Measurements from ENCODE around the gene C1orf116. TPM values are rescaled to one million over a fixed set of nuclear protein-coding genes. Genes with fewer than 3 reads are reported as not detected.
A peak's percentile ranks its signal among the peaks of the same experiment; 100 is the strongest.

C1orf116 gene
- polyA plus RNA-seq, 1 of the 3 experiments (the other 2 are of a cell fraction) = 0.02 TPM

DNA sequence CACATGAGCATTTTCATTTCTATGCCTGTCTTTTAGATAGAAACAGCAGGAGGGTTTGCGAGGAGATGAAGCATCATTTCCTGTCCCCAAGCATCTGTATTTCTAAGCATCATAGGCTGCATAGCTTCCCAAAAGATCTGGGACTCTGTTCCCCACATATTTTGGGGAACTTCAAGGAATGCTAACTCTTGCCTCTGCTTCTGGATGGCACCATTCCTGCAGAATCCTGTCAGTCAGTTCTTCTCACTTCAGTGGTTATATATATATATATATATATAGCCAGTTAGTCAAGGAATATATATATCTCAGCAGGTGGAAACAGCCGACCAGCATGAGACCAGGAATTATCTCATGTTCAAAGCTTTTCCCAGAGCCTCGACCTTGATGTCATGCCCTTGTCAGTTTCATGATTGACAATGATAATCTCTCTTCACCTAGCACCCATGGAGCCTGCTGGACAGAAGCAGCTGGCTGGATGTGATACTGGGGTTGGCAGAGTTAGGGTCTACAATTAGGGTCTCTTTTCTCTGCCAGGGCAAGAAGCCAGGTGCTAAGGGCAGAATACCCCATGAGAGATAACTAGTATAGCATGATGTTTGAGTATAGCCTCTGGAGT, 22.9 kb upstream of the C1orf116 start (continued):
- TF ChIP-seq NFIC (IDR thresholded peaks at IDR 0.05; ENCODE audit: borderline replicate concordance) = no peak

GRCh38 chr1:207054491-207054890, 21.9 kb upstream of the C1orf116 start:
- Histone ChIP-seq H3K9ac (no peak overlapping the region), H3K4me2 (no peak overlapping the region), H3K79me2 (ENCODE audit: insufficient read depth) (peaks cover 13% of the 10 kb centered on the region), H4K20me1 (ENCODE audit: insufficient read depth) (peaks cover 3% of the 10 kb centered on the region; the same call in 1 of the 2 replicates), H3K4me3 (ENCODE audit: low read depth in 2 of 2, low read length in 1 of 2) (no peak overlapping the region), H3K9me3 (no peaks in the 10 kb centered on the region), H3K36me3 (replicated peaks in 1 of 2; ENCODE audit: control insufficient read depth in 1 of 2, insufficient read depth in 2 of 2, low read length in 1 of 2) (peaks cover 0 to under 1% of the 10 kb centered on the region in 2 experiments), H3K4me1 (ENCODE audit: control insufficient read depth in 1 of 2, insufficient read depth in 2 of 2, low read depth in 1 of 2, low read length in 1 of 2) (peaks cover 14 to 18% of the 10 kb centered on the region in 2 experiments; a peak in 3 of 4 replicates), H3K27ac (ENCODE audit: low read depth in 2 of 2, low read length in 1 of 2) (no peak overlapping the region), H3K9me2 (no peaks in the 10 kb centered on the region), H3F3A (replicated peaks; ENCODE audit: insufficient read depth) (peaks cover 17% of the 10 kb centered on the region), H3K27me3 (ENCODE audit: insufficient read depth) (no peaks in the 10 kb centered on the region), H2AFZ (ENCODE audit: low read depth) (no peak overlapping the region; the same call in 1 of the 2 replicates)
- POLR2A ChIA-PET = no interaction called here
- no peak for DNase-seq
- TF ChIP-seq SMC3 (IDR thresholded peaks at IDR 0.05; ENCODE audit: low read depth, low read length) = no peak
- TF ChIP-seq, protein P1, sequence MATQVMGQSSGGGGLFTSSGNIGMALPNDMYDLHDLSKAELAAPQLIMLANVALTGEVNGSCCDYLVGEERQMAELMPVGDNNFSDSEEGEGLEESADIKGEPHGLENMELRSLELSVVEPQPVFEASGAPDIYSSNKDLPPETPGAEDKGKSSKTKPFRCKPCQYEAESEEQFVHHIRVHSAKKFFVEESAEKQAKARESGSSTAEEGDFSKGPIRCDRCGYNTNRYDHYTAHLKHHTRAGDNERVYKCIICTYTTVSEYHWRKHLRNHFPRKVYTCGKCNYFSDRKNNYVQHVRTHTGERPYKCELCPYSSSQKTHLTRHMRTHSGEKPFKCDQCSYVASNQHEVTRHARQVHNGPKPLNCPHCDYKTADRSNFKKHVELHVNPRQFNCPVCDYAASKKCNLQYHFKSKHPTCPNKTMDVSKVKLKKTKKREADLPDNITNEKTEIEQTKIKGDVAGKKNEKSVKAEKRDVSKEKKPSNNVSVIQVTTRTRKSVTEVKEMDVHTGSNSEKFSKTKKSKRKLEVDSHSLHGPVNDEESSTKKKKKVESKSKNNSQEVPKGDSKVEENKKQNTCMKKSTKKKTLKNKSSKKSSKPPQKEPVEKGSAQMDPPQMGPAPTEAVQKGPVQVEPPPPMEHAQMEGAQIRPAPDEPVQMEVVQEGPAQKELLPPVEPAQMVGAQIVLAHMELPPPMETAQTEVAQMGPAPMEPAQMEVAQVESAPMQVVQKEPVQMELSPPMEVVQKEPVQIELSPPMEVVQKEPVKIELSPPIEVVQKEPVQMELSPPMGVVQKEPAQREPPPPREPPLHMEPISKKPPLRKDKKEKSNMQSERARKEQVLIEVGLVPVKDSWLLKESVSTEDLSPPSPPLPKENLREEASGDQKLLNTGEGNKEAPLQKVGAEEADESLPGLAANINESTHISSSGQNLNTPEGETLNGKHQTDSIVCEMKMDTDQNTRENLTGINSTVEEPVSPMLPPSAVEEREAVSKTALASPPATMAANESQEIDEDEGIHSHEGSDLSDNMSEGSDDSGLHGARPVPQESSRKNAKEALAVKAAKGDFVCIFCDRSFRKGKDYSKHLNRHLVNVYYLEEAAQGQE (IDR thresholded peaks at IDR 0.05; ENCODE audit: low read depth, low read length) = no peak
- CTCF ChIA-PET = interaction anchor here (0.6 to 1.4 kb wide), 2 partner anchors 14 to 109 kb away, joined by 3 to 8 read pairs; no protein-coding TSS in a partner anchor
- WGBS (ENCODE audit: low lambda C conversion rate) = 71% methylated on average over 2 of the region's 2 CpGs

GRCh38 chr1:207052911-207053769, 20.6 kb upstream of the C1orf116 start, which contains the start of gene PFKFB2:
Gene PFKFB2 (plus strand): TSS chr1:207053275. CDS start chr1:207054718, 1,443 bp downstream.
- POLR2A ChIA-PET = interaction anchor here (0.7 to 1.3 kb wide), 2 partner anchors 8 to 18 kb away, joined by 3 to 5 read pairs; no protein-coding TSS in a partner anchor
- CTCF ChIA-PET = interaction anchor here (1.0 to 1.5 kb wide), 11 partner anchors 12 to 563 kb away, joined by 3 to 6 read pairs (median 4); no protein-coding TSS in a partner anchor
- Histone ChIP-seq H3K36me3 (replicated peaks in 1 of 2; ENCODE audit: control insufficient read depth in 1 of 2, insufficient read depth in 2 of 2, low read length in 1 of 2) (peaks cover 7 to 14% of the 10 kb centered on the region in 2 experiments), H3K9me3 (no peaks in the 10 kb centered on the region), H3F3A (replicated peaks; ENCODE audit: insufficient read depth) (peaks cover 17% of the 10 kb centered on the region), H3K27ac (ENCODE audit: low read depth in 2 of 2, low read length in 1 of 2) (peak within 1 kb of the TSS; percentile 41 to 74; a peak in 3 of 4 replicates), H4K20me1 (ENCODE audit: insufficient read depth) (peaks cover 6% of the 10 kb centered on the region; the same call in 1 of the 2 replicates), H3K9ac (peak within 1 kb of the TSS; percentile 70), H3K79me2 (ENCODE audit: insufficient read depth) (peaks cover 26% of the 10 kb centered on the region), H3K9me2 (no peaks in the 10 kb centered on the region), H3K4me2 (peak within 1 kb of the TSS; percentile 90), H3K27me3 (ENCODE audit: insufficient read depth) (no peaks in the 10 kb centered on the region), H3K4me3 (ENCODE audit: low read depth in 2 of 2, low read length in 1 of 2) (peak within 1 kb of the TSS; percentile 72 to 94), H3K4me1 (ENCODE audit: control insufficient read depth in 1 of 2, insufficient read depth in 2 of 2, low read depth in 1 of 2, low read length in 1 of 2) (peaks cover 14 to 21% of the 10 kb centered on the region in 2 experiments; a peak in 3 of 4 replicates), H2AFZ (ENCODE audit: low read depth) (peak within 1 kb of the TSS; percentile 95)
- DNase-seq = peak; percentile 93
- WGBS (ENCODE audit: low lambda C conversion rate) = 5% methylated on average over 37 of the region's 56 CpGs
- TF ChIP-seq SIN3A (IDR thresholded peaks at IDR 0.05; ENCODE audit: borderline replicate concordance, low read depth, low read length) (peak; percentile 80), CHD2 (IDR thresholded peaks at IDR 0.05; ENCODE audit: low read length, partially characterized antibody) (peak; percentile 100), POLR2AphosphoS5 (IDR thresholded peaks at IDR 0.05; ENCODE audit: low read depth, low read length) (peak; percentile 53; the same call in 1 of the 2 replicates), CTCF (IDR thresholded peaks at IDR 0.05) (peak; percentile 18), ELF1 (IDR thresholded peaks at IDR 0.05) (no peak), RFX5 (IDR thresholded peaks at IDR 0.05; ENCODE audit: low read length) (0 out of 2 replicates have a peak, but pooled peaks have one; percentile 14), RCOR1 (IDR thresholded peaks at IDR 0.05; ENCODE audit: low read length) (peak; percentile 61; the same call in 1 of the 2 replicates), TAF1 (IDR thresholded peaks at IDR 0.05; ENCODE audit: borderline replicate concordance, low read depth, low read length) (peak; percentile 60; the same call in 1 of the 2 replicates), GABPA (IDR thresholded peaks at IDR 0.05; ENCODE audit: low read depth) (no peak), FOXM1 (IDR thresholded peaks at IDR 0.05; ENCODE audit: low read depth) (no peak)
- TF ChIP-seq, protein P2, sequence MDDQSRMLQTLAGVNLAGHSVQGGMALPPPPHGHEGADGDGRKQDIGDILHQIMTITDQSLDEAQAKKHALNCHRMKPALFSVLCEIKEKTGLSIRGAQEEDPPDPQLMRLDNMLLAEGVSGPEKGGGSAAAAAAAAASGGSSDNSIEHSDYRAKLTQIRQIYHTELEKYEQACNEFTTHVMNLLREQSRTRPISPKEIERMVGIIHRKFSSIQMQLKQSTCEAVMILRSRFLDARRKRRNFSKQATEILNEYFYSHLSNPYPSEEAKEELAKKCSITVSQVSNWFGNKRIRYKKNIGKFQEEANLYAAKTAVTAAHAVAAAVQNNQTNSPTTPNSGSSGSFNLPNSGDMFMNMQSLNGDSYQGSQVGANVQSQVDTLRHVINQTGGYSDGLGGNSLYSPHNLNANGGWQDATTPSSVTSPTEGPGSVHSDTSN (IDR thresholded peaks at IDR 0.05) = 0 out of 2 replicates have a peak, but pooled peaks have one; percentile 5
- TF ChIP-seq, protein P3, sequence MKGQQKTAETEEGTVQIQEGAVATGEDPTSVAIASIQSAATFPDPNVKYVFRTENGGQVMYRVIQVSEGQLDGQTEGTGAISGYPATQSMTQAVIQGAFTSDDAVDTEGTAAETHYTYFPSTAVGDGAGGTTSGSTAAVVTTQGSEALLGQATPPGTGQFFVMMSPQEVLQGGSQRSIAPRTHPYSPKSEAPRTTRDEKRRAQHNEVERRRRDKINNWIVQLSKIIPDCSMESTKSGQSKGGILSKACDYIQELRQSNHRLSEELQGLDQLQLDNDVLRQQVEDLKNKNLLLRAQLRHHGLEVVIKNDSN (IDR thresholded peaks at IDR 0.05; ENCODE audit: borderline replicate concordance, low read depth) = peak; percentile 82

All from SK-N-SH (cell line).